ENCODE data around the gene SMIM32. TPM values are rescaled to one million over a fixed set of nuclear protein-coding genes. Genes with fewer than 3 reads are reported as not detected.

SMIM32 gene
- polyA plus RNA-seq, 4 donors = 16.7 to 24.4 (median 21.4) TPM

DNA sequence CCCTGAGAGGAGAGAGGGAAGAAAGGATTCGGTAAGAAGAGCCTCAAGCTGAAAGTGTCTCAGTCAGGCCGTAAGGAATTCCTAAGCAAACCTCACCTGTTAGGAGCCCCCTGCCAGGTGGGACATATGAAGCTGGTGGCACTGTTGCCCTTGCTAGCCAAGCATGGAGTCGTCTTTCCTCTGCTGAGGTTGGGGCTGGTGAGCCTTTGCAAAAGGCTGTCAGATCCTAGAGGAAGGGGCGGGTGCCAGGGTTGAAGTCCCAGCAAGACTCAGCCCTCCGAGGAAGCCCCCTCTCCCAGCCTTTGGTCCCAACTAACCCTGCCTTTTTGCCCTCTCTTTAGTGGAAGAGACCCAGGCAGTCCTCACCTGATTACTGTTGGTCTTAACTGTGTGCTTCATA, 5.5 kb upstream of the SMIM32 start:
- Histone ChIP-seq H3K27ac (ENCODE audit: low read depth in 1 of 3, low read length in 2 of 3) (no peak overlapping the region), H3K4me1 (ENCODE audit: control insufficient read depth in 3 of 3, insufficient read depth in 2 of 3, low read depth in 1 of 3, low read length in 2 of 3) (peaks cover 0 to 35% (median 0%) of the 10 kb centered on the region in 3 donors), H3K9me3 (ENCODE audit: control insufficient read depth in 2 of 2, insufficient read depth in 1 of 2, low read depth in 1 of 2, low read length in 1 of 2) (no peaks in the 10 kb centered on the region), H3K36me3 (ENCODE audit: control insufficient read depth in 3 of 3, insufficient read depth in 2 of 3, low read depth in 1 of 3, low read length in 3 of 3) (peaks cover 0 to 13% (median 0%) of the 10 kb centered on the region in 3 donors), H3K4me3 (ENCODE audit: low read depth in 1 of 3, low read length in 3 of 3) (no peak overlapping the region), H3K27me3 (ENCODE audit: control insufficient read depth in 3 of 3, insufficient read depth in 3 of 3, low read length in 3 of 3) (peaks cover 0 to 2% (median 0%) of the 10 kb centered on the region in 3 donors)
- DNase-seq (no peak), FAIRE-seq (no peak)
- WGBS, 3 donors = 73 to 89% (median 88%) methylated on average over 5 of the region's 5 CpGs

DNA sequence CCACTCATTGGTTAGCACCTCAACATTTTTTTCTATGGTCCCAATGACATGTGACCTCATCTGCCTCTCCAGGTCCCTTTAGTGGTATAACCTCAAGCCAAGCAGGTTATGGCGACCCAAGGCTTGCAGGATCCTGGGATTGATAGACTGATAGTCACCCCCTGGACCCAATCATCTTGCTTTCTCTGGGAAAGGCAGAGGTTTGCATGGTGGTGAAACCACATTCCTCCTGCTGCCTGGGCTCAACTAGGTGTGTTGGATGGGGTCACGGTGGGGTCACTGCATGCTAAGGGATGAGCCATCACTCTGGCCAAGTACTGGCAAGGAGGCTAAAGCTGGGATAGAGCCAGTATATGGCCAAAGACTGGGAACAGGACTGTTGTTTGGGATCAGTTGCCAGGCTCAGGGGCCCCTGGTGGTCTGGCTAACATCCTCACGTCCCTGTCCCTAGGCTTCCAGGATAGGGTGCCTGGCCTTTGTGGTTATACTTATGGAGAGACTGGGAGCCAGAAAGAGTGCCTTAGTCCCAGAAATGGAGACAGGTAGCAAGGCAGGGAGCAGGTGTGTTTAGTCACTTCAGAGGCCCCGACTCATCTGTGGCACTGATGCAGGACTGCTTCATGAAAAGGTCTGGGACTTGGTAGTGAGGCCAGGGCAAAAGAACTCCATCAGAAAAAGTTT, 4.6 kb upstream of the SMIM32 start:
- peaks cover 0 to 35% (median 0%) of the 10 kb centered on the region in 3 donors for H3K4me1 ChIP-seq (ENCODE audit: control insufficient read depth in 3 of 3, insufficient read depth in 2 of 3, low read depth in 1 of 3, low read length in 2 of 3)
- H3K27ac ChIP-seq (ENCODE audit: low read depth in 1 of 3, low read length in 2 of 3) = no peak overlapping the region
- peaks cover 0 to 9% (median 0%) of the 10 kb centered on the region in 3 donors for H3K36me3 ChIP-seq (ENCODE audit: control insufficient read depth in 3 of 3, insufficient read depth in 2 of 3, low read depth in 1 of 3, low read length in 3 of 3)
- WGBS, 3 donors = 89 to 91% (median 90%) methylated on average over 4 of the region's 4 CpGs
- no peaks in the 10 kb centered on the region for H3K9me3 ChIP-seq (ENCODE audit: control insufficient read depth in 2 of 2, insufficient read depth in 1 of 2, low read depth in 1 of 2, low read length in 1 of 2)
- no peak for DNase-seq
- no peak for FAIRE-seq
- no peak overlapping the region for H3K4me3 ChIP-seq (ENCODE audit: low read depth in 1 of 3, low read length in 3 of 3)
- H3K27me3 ChIP-seq (ENCODE audit: control insufficient read depth in 3 of 3, insufficient read depth in 3 of 3, low read length in 3 of 3) = peaks cover 0 to 5% (median 0%) of the 10 kb centered on the region in 3 donors

DNA sequence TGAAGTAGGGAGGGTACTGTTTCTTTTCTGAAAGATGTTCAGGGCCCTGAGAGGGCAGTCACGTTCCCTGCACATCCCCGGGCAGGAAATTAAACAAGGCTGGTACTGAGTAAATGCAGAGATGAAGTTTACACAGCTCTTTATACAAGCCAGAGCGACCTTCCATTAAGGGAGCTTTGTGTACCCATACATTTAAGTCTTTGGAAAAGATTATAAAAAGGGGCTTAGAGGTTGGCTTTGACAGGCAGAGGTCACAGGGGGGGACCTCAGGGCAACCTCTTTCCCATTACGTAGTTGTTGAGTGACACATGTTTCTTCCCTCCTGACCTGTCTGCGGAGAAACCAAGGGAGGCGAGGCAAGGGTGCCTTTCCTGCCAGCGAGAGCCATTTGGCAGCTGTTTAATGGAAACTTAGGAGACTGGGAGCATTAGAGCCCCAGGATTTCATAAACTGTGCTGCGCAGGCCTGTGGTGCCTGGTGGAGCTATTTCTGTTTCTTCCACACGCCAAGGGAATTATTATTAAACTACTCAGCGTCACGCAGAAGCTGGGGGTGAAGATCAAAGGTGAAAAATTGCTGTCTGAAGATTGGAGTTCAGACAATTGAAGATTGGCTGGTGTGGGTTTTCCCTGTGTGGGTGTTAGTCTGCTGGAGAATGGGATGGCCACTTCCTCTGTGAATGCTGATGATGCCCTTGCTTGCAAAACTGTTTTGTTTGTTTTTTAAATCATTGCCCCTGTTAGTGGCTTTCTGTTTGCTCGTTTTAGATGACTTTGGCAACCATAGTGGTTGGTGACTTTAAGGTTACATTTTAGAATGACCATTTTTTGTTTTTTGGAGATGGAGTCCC, 3.2 kb upstream of the SMIM32 start:
- DNase-seq (peak; percentile 62 to 74), FAIRE-seq (no peak)
- Histone ChIP-seq H3K9me3 (ENCODE audit: control insufficient read depth in 2 of 2, insufficient read depth in 1 of 2, low read depth in 1 of 2, low read length in 1 of 2) (no peaks in the 10 kb centered on the region), H3K4me1 (ENCODE audit: control insufficient read depth in 3 of 3, insufficient read depth in 2 of 3, low read depth in 1 of 3, low read length in 2 of 3) (peaks cover 0 to 39% (median 0%) of the 10 kb centered on the region in 3 donors), H3K4me3 (ENCODE audit: low read depth in 1 of 3, low read length in 3 of 3) (no peak overlapping the region), H3K27ac (ENCODE audit: low read depth in 1 of 3, low read length in 2 of 3) (peak overlapping the region in 1 of 3 donors; percentile 72), H3K27me3 (ENCODE audit: control insufficient read depth in 3 of 3, insufficient read depth in 3 of 3, low read length in 3 of 3) (peaks cover 0 to 8% (median 7%) of the 10 kb centered on the region in 3 donors), H3K36me3 (ENCODE audit: control insufficient read depth in 3 of 3, insufficient read depth in 2 of 3, low read depth in 1 of 3, low read length in 3 of 3) (peaks cover 0 to 12% (median 0%) of the 10 kb centered on the region in 3 donors)
- WGBS, 3 donors = 24 to 60% (median 38%) methylated on average over 12 of the region's 12 CpGs

DNA sequence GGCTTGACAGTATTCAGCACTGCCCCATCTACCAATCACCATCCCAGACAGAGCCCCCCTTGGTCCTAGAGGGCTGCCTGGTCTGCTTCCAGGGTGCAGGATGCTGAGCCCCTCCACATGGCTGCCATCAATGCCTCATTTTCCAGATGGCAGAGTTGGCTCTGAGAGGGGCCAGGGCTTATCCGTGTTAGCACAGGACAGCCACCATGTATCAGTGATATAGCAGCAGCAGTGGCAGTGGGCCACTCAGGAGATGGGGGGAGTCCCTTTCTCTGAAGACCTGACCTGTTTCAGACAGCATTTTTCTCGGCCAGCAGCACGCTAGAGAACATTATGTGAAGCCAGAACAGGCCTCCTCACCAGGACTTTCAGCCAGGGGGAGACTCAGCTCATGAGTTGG, 1.6 kb upstream of the SMIM32 start:
- DNase-seq (no peak), FAIRE-seq (no peak)
- Histone ChIP-seq H3K27ac (ENCODE audit: low read depth in 1 of 3, low read length in 2 of 3) (no peak overlapping the region), H3K4me3 (ENCODE audit: low read depth in 1 of 3, low read length in 3 of 3) (no peak overlapping the region), H3K27me3 (ENCODE audit: control insufficient read depth in 3 of 3, insufficient read depth in 3 of 3, low read length in 3 of 3) (peaks cover 0 to 9% (median 8%) of the 10 kb centered on the region in 3 donors), H3K4me1 (ENCODE audit: control insufficient read depth in 3 of 3, insufficient read depth in 2 of 3, low read depth in 1 of 3, low read length in 2 of 3) (peaks cover 0 to 55% (median under 1%) of the 10 kb centered on the region in 3 donors), H3K9me3 (ENCODE audit: control insufficient read depth in 2 of 2, insufficient read depth in 1 of 2, low read depth in 1 of 2, low read length in 1 of 2) (no peaks in the 10 kb centered on the region), H3K36me3 (ENCODE audit: control insufficient read depth in 3 of 3, insufficient read depth in 2 of 3, low read depth in 1 of 3, low read length in 3 of 3) (peaks cover 0 to 13% (median 0%) of the 10 kb centered on the region in 3 donors)
- 85 to 93% (median 89%) methylated on average over 3 of the region's 3 CpGs for WGBS, 3 donors

DNA sequence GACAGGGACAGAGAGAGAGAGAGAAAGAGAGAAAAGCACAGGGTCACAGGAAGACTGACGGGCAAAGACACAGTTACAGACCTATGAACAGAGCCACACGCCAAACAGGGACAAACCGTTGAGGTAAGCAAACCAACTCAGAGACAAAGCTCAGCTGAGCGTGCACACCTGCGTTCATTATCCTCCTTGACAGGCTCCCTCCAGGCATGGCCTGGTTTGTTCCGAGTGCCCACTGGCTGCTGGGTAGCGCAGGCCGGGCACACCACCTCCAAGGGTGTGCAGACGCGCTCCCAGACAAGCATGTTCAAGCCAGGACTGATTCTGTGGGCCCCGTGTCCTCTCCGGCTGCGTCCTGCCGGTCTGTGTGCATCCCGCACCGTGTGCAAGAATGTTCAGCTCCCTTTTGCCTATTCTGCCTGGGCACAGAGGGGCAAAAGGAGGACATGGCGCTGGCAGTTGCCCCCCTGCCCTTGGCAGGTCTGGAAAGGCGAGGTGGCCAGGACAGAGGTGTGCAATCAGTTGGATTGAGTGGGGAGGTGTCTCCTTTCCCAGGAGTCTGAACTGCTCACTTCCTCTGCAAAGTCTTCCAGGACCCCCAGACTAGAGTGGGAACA, 467 bp upstream of the SMIM32 start:
- peak overlapping the region in 1 of 3 donors; percentile 90 for H3K27ac ChIP-seq (ENCODE audit: low read depth in 1 of 3, low read length in 2 of 3)
- 17 to 47% (median 22%) methylated on average over 18 of the region's 18 CpGs for WGBS, 3 donors
- peak overlapping the region; percentile 11 to 82 (median 67) for H3K4me3 ChIP-seq (ENCODE audit: low read depth in 1 of 3, low read length in 3 of 3)
- DNase-seq = no peak
- H3K36me3 ChIP-seq (ENCODE audit: control insufficient read depth in 3 of 3, insufficient read depth in 2 of 3, low read depth in 1 of 3, low read length in 3 of 3) = peaks cover 0 to 16% (median 0%) of the 10 kb centered on the region in 3 donors
- peaks cover 0 to 66% (median 10%) of the 10 kb centered on the region in 3 donors for H3K4me1 ChIP-seq (ENCODE audit: control insufficient read depth in 3 of 3, insufficient read depth in 2 of 3, low read depth in 1 of 3, low read length in 2 of 3)
- H3K9me3 ChIP-seq (ENCODE audit: control insufficient read depth in 2 of 2, insufficient read depth in 1 of 2, low read depth in 1 of 2, low read length in 1 of 2) = no peaks in the 10 kb centered on the region
- H3K27me3 ChIP-seq (ENCODE audit: control insufficient read depth in 3 of 3, insufficient read depth in 3 of 3, low read length in 3 of 3) = peaks cover 0 to 9% (median 8%) of the 10 kb centered on the region in 3 donors
- FAIRE-seq = no peak

DNA sequence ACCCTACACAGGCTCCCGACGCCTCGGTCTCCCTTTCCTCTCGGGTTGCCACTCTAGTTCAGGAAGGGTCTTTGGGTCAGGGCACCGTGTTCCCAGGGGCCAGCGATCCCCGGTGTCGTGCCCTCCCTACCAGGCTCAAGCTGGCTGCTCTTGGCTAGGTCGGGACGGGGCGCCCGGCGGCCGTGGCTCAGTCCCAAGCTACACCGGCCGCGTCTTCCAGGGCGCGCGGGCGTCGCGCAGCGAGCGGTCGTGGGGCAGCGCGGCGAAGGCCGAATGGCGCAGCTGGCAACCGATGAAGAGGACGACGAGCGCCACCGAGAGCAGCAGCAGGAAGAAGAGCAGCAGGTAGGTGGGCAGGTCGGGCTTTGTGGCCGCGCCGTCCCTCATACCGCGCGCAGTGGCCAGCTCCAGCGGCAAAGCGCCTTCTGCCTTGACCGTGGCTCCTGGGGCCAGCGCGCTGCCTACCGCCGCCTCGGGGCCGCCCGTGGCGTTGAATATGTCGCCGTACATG, 892 bp downstream of the SMIM32 start:
- peaks cover 0 to 77% (median 14%) of the 10 kb centered on the region in 3 donors for H3K4me1 ChIP-seq (ENCODE audit: control insufficient read depth in 3 of 3, insufficient read depth in 2 of 3, low read depth in 1 of 3, low read length in 2 of 3)
- no peaks in the 10 kb centered on the region for H3K9me3 ChIP-seq (ENCODE audit: control insufficient read depth in 2 of 2, insufficient read depth in 1 of 2, low read depth in 1 of 2, low read length in 1 of 2)
- peak in 1 of 2 donors; percentile 70 for DNase-seq
- 1 to 3% (median 2%) methylated on average over 35 to 56 of the region's 56 CpGs for WGBS, 3 donors
- peak overlapping the region; percentile 38 to 90 (median 62) for H3K27ac ChIP-seq (ENCODE audit: low read depth in 1 of 3, low read length in 2 of 3)
- H3K36me3 ChIP-seq (ENCODE audit: control insufficient read depth in 3 of 3, insufficient read depth in 2 of 3, low read depth in 1 of 3, low read length in 3 of 3) = peaks cover 0 to 15% (median 0%) of the 10 kb centered on the region in 3 donors
- peak overlapping the region; percentile 34 to 82 (median 67) for H3K4me3 ChIP-seq (ENCODE audit: low read depth in 1 of 3, low read length in 3 of 3)
- no peak for FAIRE-seq
- H3K27me3 ChIP-seq (ENCODE audit: control insufficient read depth in 3 of 3, insufficient read depth in 3 of 3, low read length in 3 of 3) = peaks cover 0 to 9% (median 8%) of the 10 kb centered on the region in 3 donors

DNA sequence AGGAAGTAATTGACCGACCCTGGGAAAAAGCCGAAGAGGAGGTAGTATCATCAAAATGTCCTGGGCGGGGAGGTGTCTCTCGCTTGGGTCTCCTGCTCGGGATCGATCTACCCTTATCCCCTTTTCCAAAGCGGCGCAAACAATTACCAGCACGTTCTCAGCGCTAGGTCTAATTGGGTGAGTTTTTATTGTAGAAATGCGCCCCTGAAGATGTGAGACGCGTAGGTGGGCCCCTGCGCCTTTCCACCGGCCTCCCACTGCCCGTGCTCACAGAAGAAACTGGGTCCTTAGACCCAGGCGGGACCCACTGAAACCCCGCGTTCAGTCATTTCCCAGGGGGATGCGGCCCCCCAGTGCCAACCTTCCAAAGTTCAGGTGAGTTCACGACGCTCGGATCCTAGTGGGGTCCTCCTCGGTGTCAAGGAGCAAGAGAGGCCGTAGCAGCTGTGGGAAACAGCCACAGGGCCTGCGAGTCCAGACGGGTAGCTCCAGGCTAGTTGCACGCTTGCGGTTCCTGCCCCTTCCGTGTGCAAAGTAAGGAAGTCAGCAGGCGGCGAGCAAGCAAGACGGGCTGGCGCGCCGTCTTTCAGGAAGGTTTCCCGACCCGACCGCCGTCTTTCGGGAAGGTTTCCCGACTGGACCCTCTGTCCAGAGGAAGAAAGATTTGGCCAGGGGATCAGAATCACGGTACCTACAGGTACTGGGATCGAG, 1.5 kb downstream of the SMIM32 start:
- 20 to 21% (median 21%) methylated on average over 44 of the region's 44 CpGs for WGBS, 3 donors
- Histone ChIP-seq H3K36me3 (ENCODE audit: control insufficient read depth in 3 of 3, insufficient read depth in 2 of 3, low read depth in 1 of 3, low read length in 3 of 3) (peaks cover 0 to 15% (median 0%) of the 10 kb centered on the region in 3 donors), H3K27me3 (ENCODE audit: control insufficient read depth in 3 of 3, insufficient read depth in 3 of 3, low read length in 3 of 3) (peaks cover 0 to 9% (median 8%) of the 10 kb centered on the region in 3 donors), H3K4me3 (ENCODE audit: low read depth in 1 of 3, low read length in 3 of 3) (peak overlapping the region; percentile 34 to 82 (median 67)), H3K27ac (ENCODE audit: low read depth in 1 of 3, low read length in 2 of 3) (peak overlapping the region; percentile 38 to 90 (median 62)), H3K4me1 (ENCODE audit: control insufficient read depth in 3 of 3, insufficient read depth in 2 of 3, low read depth in 1 of 3, low read length in 2 of 3) (peaks cover 0 to 76% (median 14%) of the 10 kb centered on the region in 3 donors), H3K9me3 (ENCODE audit: control insufficient read depth in 2 of 2, insufficient read depth in 1 of 2, low read depth in 1 of 2, low read length in 1 of 2) (no peaks in the 10 kb centered on the region)
- DNase-seq (peak; percentile 68 to 71), FAIRE-seq (no peak)

Data from small intestine (tissue), 7 donors.